Endothelial cell of umbilical vein (primary cell): Measurements from ENCODE around the gene AACS. TPM values are rescaled to one million over a fixed set of nuclear protein-coding genes. Genes with fewer than 3 reads are reported as not detected.

ENCODE experiments used
- BruUV-seq: library from RNA; stranded (reverse); fragments of 400-500 nt; replicated peaks from 2 replicates; lab custom pipeline; 2021; lab: Mats Ljungman, UMichigan
- CTCF ChIA-PET: fragments of 300-600, 350-600 bp; sonication (Branson Sonifier 250); formaldehyde crosslinking; loops from one replicate; lab custom pipeline; 2021; ENCODE audit warnings: antibody characterized with exemption, inconsistent platforms; lab: Charles Lee
- POLR2A ChIA-PET: fragments of 300-600, 350-600 bp; sonication (Branson Sonifier 250); formaldehyde crosslinking; loops from one replicate; lab custom pipeline; 2021; ENCODE audit warnings: antibody characterized with exemption, inconsistent platforms; lab: Charles Lee
- DNase-seq: peaks from one replicate; pipeline ENCODE4 v3.0.0-alpha.2; 2011; ENCODE audit warnings: low read depth, low spot score
- FAIRE-seq: peaks from 2 replicates; lab custom pipeline; 2011; peaks lifted over from hg19 to GRCh38; lab: Jason Lieb, UNC
- H2AFZ ChIP-seq: 2 replicates; pipeline ENCODE4 v1.6.0; 2012; ENCODE audit warnings: low read depth, low read length, control low read depth, inconsistent platforms
- H3K27ac ChIP-seq: 2 replicates; pipeline ENCODE4 v1.5.1; 2011; ENCODE audit warnings: low read depth, mild to moderate bottlenecking, control low read depth, low read length, moderate library complexity; ENCODE audit not compliant: insufficient read depth
- H3K27me3 ChIP-seq, 2 experiments: 2 replicates each; pipeline versions ENCODE4 v1.6.0 to v1.6.1; 2011; ENCODE audit warnings: low read length in 2 of 2, mixed read lengths in 1 of 2; ENCODE audit not compliant: control insufficient read depth in 2 of 2, insufficient read depth in 2 of 2
- H3K36me3 ChIP-seq, 2 experiments: 2 replicates in 1 of 2; 3 replicates in 1 of 2; pipeline ENCODE4 v1.5.1; 2011; ENCODE audit warnings: low read length in 2 of 2, mild to moderate bottlenecking in 1 of 2, moderate library complexity in 1 of 2; ENCODE audit not compliant: control insufficient read depth in 2 of 2, insufficient read depth in 2 of 2; ENCODE audit errors: extremely low read depth in 1 of 2
- H3K4me1 ChIP-seq: 3 replicates; pipeline ENCODE4 v1.5.1; 2011; ENCODE audit warnings: mild to moderate bottlenecking, low read length; ENCODE audit not compliant: control insufficient read depth, insufficient read depth; ENCODE audit errors: extremely low read depth
- H3K4me2 ChIP-seq: 2 replicates; pipeline ENCODE4 v1.6.1; 2011; ENCODE audit warnings: low read length, control low read depth, mixed read lengths; ENCODE audit not compliant: insufficient read depth
- H3K4me3 ChIP-seq, 3 experiments: fragments of 200-600 bp in 1 of 3; sonication (generic), shearing (Covaris generic) in 1 of 3; replicated peaks in 1 of 3; 2 replicates each; pipeline ENCODE4 v1.5.1; 2011 to 2016; ENCODE audit warnings: control low read depth in 3 of 3, low read length in 3 of 3, mild to moderate bottlenecking in 2 of 3, inconsistent platforms in 1 of 3, low read depth in 1 of 3, moderate library complexity in 1 of 3; ENCODE audit not compliant: insufficient read depth in 1 of 3
- H3K79me2 ChIP-seq: 2 replicates; pipeline ENCODE4 v1.6.0; 2012; ENCODE audit warnings: low read length, inconsistent platforms; ENCODE audit not compliant: control insufficient read depth, insufficient read depth
- H3K9ac ChIP-seq: replicated peaks from 2 replicates; pipeline ENCODE3; 2011; ENCODE audit warnings: low read length, control low read depth; ENCODE audit not compliant: insufficient read depth; ENCODE audit errors: extremely low read depth
- H3K9me1 ChIP-seq: replicated peaks from 3 replicates; pipeline ENCODE4 v1.6.0; 2011; ENCODE audit warnings: mild to moderate bottlenecking, low read length; ENCODE audit not compliant: control insufficient read depth, insufficient read depth; ENCODE audit errors: extremely low read depth
- H3K9me3 ChIP-seq: replicated peaks from 2 replicates; pipeline ENCODE4 v1.5.1; 2012; ENCODE audit warnings: low read length, inconsistent platforms; ENCODE audit not compliant: control insufficient read depth, insufficient read depth
- H4K20me1 ChIP-seq: replicated peaks from 2 replicates; pipeline ENCODE3; 2011; ENCODE audit warnings: mild to moderate bottlenecking, low read length; ENCODE audit not compliant: control insufficient read depth, insufficient read depth; ENCODE audit errors: extremely low read depth
- EZH2 ChIP-seq: IDR thresholded peaks from 2 replicates; pipeline ENCODE4 v1.6.1; 2012; ENCODE audit warnings: borderline replicate concordance, low read depth, mild to moderate bottlenecking, moderate library complexity, low read length, inconsistent platforms; ENCODE audit not compliant: severe bottlenecking
- FOS ChIP-seq: IDR thresholded peaks from 2 replicates; pipeline ENCODE4 v1.6.1; 2011; ENCODE audit warnings: mild to moderate bottlenecking, low read length, moderate library complexity, borderline replicate concordance; ENCODE audit not compliant: insufficient read depth
- GATA2 ChIP-seq: IDR thresholded peaks from 2 replicates; pipeline ENCODE4 v1.7.0; 2011; ENCODE audit warnings: low read depth, mild to moderate bottlenecking, moderate library complexity, mixed read lengths, low read length; ENCODE audit not compliant: insufficient read length, insufficient read depth
- JUN ChIP-seq: IDR thresholded peaks from 2 replicates; pipeline ENCODE4 v1.6.1; 2011; ENCODE audit warnings: borderline replicate concordance, low read depth; ENCODE audit not compliant: insufficient read length, insufficient read depth
- MAX ChIP-seq: IDR thresholded peaks from 2 replicates; pipeline ENCODE4 v1.6.1; 2011; ENCODE audit not compliant: insufficient read depth, insufficient read length
- MYC ChIP-seq: IDR thresholded peaks from one replicate; pipeline ENCODE4 v1.6.1; 2011; ENCODE audit warnings: mild to moderate bottlenecking, low read depth, low read length
- POLR2A ChIP-seq: IDR thresholded peaks from 2 replicates; pipeline ENCODE4 v1.6.1; 2012; ENCODE audit warnings: low read depth, mild to moderate bottlenecking, control low read depth, low read length
- POLR2AphosphoS5 ChIP-seq: IDR thresholded peaks from 2 replicates; pipeline ENCODE4 v1.6.1; 2012; ENCODE audit warnings: low read depth, mild to moderate bottlenecking, control low read depth, low read length, moderate library complexity; ENCODE audit not compliant: insufficient read depth
- dilution Hi-C: fragments of 300-500 bp; cut with MboI; formaldehyde crosslinking; loops from one replicate; pipeline ENCODE4 v1.15.0; 2019; ENCODE audit warnings: low sequenced_read_pairs; ENCODE audit not compliant: extremely low pct_ligation_motif_present
- intact Hi-C: fragments of 100-400 bp; cut with micrococcal nuclease; formaldehyde crosslinking; loops from one replicate; pipeline ENCODE4 v1.10.0; 2022
- polyA plus RNA-seq, 4 experiments: library from polyadenylated mRNA; depleted of rRNA in 3 of 4; stranded (reverse) in 3 of 4; unstranded in 1 of 4; fragments of >200 nt; gene quantifications; 2 replicates each; pipeline versions ENCODE4 v1.2.1 to v1.2.3, GENCODE V29; 2011 to 2012; ENCODE audit warnings: missing spikeins in 1 of 4
- total RNA-seq: library from RNA; stranded (reverse); gene quantifications from 2 replicates; pipeline ENCODE4 v1.2.3, GENCODE V29; 2021
- TF ChIP-seq, protein P1 (sequence below), 2 donors: IDR thresholded peaks; 1 replicate in 1 of 2; 2 replicates in 1 of 2; pipeline ENCODE4 v1.5.1; 2011; ENCODE audit warnings: low read length in 2 of 2, mild to moderate bottlenecking in 2 of 2, moderate library complexity in 2 of 2, control low read depth in 1 of 2, inconsistent platforms in 1 of 2, low read depth in 1 of 2; ENCODE audit not compliant: insufficient read depth in 1 of 2; ENCODE audit errors: extremely low read depth in 1 of 2

AACS gene
- total and polyA plus RNA-seq, 2 donors (not counting 3 experiments of a cell fraction or from before 2014, with no cell fraction given) = 34.7 to 40.3 TPM

DNA sequence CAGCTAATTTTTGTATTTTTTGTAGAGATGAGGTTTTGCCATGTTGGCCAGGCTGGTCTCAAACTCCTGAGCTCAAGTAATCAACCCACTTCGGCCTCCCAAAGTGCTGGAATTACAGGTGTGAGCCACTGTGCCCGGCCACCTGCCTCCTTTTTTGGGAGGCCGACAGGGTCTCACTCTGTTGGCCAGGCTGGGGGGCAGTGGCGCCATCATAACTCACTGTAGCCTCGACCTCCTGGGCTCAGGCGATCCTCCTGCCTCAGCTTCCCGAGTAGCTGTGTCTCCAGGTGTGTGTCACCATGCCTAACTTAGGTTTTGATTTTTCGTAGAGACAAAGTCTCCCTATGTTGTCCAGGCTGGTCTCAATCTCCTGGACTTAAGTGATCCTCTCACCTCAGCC is 70.7 kb downstream of the AACS start:
- H3K27ac ChIP-seq = no peak overlapping the region
- H3K9me3 ChIP-seq = no peaks in the 10 kb centered on the region
- intact Hi-C loops = no loop called here
- dilution Hi-C loops = no loop called here
- no peaks in the 10 kb centered on the region for H3K79me2 ChIP-seq
- peaks cover 0 to 2% of the 10 kb centered on the region in 2 experiments for H3K36me3 ChIP-seq
- no peaks in the 10 kb centered on the region for H3K9me1 ChIP-seq
- H3K4me3 ChIP-seq = no peak overlapping the region
- peaks cover 6% of the 10 kb centered on the region for H3K4me1 ChIP-seq
- H2AFZ ChIP-seq = no peak overlapping the region
- H4K20me1 ChIP-seq = no peaks in the 10 kb centered on the region
- ChIA-PET POLR2A (no interaction called here), CTCF (no interaction called here)
- no TSS peak for BruUV-seq
- DNase-seq = no peak
- H3K27me3 ChIP-seq = no peaks in the 10 kb centered on the region
- no peak for TF ChIP-seq MAX
- TF ChIP-seq POLR2AphosphoS5 = no peak
- TF ChIP-seq, protein P1, sequence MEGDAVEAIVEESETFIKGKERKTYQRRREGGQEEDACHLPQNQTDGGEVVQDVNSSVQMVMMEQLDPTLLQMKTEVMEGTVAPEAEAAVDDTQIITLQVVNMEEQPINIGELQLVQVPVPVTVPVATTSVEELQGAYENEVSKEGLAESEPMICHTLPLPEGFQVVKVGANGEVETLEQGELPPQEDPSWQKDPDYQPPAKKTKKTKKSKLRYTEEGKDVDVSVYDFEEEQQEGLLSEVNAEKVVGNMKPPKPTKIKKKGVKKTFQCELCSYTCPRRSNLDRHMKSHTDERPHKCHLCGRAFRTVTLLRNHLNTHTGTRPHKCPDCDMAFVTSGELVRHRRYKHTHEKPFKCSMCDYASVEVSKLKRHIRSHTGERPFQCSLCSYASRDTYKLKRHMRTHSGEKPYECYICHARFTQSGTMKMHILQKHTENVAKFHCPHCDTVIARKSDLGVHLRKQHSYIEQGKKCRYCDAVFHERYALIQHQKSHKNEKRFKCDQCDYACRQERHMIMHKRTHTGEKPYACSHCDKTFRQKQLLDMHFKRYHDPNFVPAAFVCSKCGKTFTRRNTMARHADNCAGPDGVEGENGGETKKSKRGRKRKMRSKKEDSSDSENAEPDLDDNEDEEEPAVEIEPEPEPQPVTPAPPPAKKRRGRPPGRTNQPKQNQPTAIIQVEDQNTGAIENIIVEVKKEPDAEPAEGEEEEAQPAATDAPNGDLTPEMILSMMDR (IDR thresholded peaks at IDR 0.05; ENCODE audit: extremely low read depth in 1 of 2, insufficient read depth in 1 of 2, low read depth in 1 of 2, low read length in 2 of 2) = no peak
- TF ChIP-seq POLR2A = no peak
- no peak for TF ChIP-seq GATA2
- no peak for TF ChIP-seq FOS
- TF ChIP-seq EZH2 = no peak
- no peak for TF ChIP-seq MYC
- TF ChIP-seq JUN = no peak
- FAIRE-seq = no peak
- no peak overlapping the region for H3K9ac ChIP-seq
- H3K4me2 ChIP-seq = no peak overlapping the region
